AG09319 (cell line): ENCODE data around the gene SLC10A1.
A peak's percentile ranks its signal among the peaks of the same experiment; 100 is the strongest.
"Not testable (repeated sequence)": the region's sequence is repeated elsewhere in the genome, so short reads cannot be mapped to it uniquely, and the experiment has no call there.

Experiments used
- DNase-seq: peaks from one replicate; pipeline ENCODE4 v3.0.0-alpha.2; 2010; ENCODE audit warnings: low read depth; ENCODE audit errors: extremely low read depth
- TF ChIP-seq, protein P1 (sequence below): IDR thresholded peaks from 2 replicates; pipeline ENCODE4 v1.5.1; 2011; ENCODE audit warnings: low read depth, mild to moderate bottlenecking, inconsistent platforms, low read length, moderate library complexity

The SLC10A1 gene

DNA sequence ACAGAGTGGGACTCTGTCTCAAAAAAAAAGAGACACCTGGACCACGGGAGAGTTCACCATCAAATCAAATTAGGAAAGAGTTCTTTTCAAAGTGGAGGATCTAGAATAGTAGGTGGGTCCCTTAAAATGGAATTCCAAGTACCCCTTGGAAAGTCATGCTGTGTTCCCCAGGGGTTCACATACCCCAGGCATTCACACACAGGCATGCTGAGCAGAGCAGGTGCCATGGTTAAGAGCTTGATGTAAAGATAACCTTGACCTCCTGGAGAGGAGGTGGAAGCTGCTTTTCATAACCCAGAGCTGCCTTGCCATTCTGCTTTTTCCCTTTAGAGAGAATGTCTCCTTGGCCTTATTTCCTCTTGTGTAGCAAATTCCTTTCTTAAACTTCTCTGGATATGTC lies 44.3 kb downstream of the SLC10A1 start:
- TF ChIP-seq, protein P1, sequence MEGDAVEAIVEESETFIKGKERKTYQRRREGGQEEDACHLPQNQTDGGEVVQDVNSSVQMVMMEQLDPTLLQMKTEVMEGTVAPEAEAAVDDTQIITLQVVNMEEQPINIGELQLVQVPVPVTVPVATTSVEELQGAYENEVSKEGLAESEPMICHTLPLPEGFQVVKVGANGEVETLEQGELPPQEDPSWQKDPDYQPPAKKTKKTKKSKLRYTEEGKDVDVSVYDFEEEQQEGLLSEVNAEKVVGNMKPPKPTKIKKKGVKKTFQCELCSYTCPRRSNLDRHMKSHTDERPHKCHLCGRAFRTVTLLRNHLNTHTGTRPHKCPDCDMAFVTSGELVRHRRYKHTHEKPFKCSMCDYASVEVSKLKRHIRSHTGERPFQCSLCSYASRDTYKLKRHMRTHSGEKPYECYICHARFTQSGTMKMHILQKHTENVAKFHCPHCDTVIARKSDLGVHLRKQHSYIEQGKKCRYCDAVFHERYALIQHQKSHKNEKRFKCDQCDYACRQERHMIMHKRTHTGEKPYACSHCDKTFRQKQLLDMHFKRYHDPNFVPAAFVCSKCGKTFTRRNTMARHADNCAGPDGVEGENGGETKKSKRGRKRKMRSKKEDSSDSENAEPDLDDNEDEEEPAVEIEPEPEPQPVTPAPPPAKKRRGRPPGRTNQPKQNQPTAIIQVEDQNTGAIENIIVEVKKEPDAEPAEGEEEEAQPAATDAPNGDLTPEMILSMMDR = no peak
- DNase-seq = no peak

DNA sequence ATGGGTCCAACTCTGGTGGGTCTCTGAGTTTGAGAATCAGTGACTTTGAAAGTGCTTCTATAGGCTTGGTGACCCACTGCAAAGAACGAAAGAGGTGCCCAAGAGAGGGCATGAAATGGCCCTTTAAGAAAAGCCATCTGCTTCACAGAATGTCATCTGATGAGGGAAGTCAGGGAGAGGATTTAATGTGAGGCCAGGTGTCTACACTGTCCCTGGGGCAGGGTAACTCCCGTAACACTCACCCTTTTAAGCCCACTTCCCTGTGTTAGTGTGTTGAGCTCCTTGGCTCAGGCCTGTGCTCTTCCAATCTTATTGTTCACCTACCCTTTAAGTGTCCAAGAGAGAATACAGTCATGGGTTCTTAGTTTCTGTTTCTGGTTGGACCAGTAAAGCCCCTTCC lies 46.5 kb downstream of the SLC10A1 start:
- TF ChIP-seq, protein P1 = no peak
- no peak for DNase-seq

DNA sequence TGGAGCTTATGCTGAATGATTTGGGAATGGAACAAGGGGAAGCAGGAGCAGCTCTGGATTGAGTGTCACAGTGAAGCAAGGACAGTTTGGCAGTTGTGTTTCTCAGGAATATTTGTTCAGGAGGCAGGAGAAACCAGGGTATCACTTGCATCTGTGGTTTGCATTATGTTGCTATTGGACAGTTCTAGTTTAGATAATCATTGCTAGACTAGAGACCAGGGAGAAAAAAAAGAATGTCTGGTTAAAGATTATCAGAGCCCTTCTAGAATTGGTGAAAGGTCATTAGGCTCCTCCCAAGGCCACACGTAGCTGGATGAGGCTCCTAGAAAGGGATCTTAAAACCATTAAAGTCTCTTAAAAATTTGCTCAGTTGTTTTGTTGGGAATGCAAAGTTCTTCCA lies 47.1 kb downstream of the SLC10A1 start:
- DNase-seq = no peak
- TF ChIP-seq, protein P1 = no peak

DNA sequence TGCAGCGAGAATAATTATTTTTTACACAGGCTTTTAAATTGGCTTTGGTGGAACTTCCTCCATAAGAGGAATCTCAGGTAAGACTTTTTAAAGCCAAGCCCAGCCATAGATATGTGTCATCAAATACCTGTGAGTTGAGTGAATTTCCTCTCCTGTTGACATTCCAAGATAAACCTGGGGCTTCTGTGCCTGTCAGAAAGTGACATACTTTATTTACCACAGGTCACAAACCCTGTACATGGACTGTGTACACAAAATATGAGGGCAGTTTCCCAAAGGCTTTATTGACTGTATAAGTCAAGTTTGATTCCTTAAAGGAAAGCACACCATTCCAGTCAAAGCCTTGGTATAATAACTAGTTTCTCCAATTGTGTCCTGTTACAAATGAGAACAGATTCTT lies 56.0 kb downstream of the SLC10A1 start:
- no peak for DNase-seq
- TF ChIP-seq, protein P1 = no peak

DNA sequence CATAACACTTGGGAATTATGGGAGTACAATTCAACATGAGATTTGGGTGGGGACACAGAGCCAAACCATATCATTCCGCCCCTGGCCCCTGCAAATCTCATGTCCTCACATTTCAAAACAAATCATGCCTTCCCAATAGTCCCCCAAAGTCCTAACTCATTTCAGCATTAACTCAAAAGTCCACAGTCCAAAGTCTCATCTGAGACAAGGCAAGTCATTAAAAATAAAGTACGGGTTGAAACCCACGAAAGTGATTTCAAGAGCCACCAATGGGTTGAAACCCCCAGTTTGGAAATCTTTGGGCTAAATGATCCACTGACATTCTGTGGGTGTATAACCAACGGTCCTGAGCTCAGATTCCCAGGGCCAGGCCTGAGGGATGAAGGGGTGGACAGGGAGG lies 60.6 kb downstream of the SLC10A1 start:
- DNase-seq = not testable (repeated sequence)

DNA sequence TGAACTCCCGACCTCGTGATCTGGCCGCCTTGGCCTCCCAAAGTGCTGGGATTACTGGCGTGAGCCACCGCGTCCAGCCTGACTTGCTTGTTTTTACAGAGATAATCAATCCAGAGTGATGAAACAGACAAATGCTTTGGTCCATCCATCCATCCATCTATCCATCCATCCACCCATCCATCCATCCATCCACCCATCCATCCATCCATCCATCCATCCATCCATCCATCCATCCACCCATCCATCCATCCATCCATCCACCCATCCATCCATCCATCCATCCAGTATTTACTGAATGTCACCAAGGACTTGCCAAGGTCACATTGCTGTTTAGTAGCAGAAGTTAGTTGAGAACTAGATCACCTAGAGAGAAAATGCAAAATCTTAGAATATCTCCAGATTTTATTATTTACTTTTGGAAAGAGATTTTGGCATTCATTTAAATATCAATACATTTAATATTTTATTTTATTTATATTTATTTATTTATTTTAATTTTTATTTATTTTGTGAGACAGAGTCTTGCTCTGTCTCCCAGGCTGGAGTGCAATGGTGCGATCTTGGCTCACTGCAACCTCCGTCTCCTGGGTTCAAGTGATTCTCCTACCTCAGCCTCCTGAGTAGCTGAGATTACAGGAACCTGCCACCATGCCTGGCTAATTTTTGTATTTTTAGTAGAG lies 65.0 kb downstream of the SLC10A1 start:
- DNase-seq = not testable (repeated sequence)

DNA sequence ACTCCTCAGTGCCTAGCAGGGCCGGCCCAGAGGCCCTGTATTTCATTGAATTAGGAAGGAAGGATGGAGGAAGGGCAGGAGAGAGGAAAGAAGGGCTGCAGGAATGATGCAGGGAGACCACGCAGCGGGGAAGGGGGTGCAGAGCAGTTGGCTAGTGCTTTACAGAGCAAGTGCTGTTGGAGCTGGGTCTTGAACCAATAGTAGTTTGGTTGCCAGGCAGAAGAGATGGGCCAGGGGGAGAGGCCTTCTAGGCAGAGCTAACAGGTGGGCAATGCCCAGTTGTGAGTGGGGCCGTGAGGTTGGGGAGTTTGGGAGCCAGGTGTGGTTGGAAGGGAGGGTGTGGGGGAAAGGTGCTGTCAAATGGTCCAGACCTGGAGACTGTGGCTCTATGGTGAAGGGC lies 69.2 kb downstream of the SLC10A1 start:
- no peak for DNase-seq
- TF ChIP-seq, protein P1 = no peak

DNA sequence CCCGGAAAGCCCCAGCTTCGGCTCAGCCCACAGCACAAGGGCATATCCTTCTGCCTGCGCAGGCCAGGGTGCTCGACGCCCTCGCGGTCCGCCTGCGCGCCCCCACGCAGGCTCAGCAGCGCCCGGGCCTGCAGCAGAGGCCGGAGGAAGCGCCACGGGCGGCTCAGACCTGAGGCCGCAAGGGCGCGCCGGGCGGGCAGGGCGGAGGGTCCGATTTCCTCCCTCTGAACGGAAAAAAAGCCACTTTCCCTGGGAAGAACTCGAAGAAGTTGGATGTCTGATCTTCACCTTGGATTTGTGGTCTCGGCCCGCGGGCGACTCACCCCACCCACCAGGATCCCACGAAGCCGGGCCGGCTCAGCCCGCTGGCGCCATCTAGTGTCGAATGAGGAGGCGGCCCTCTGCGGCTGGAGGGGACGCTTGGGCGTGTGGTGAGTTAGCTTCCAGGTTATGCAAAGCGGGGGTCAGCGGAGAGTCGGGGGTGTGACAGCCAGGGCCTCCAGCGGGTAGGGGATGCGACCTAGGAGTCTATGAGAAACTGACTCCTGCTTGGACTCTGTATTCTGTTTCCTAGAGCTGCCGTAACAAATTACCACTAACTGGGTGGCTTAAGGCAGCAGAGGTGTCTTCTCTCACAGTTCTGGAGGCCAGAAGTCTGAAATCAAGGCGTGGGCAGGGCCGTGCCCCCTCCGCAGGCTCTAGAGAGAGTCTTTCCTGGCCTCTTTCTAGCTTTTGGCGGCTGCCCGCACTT lies 70.1 kb downstream of the SLC10A1 start:
- peak; percentile 23 for DNase-seq
- TF ChIP-seq, protein P1 = peak; percentile 95
